HepG2 (cell line): Measurements from ENCODE around the gene GGT7. TPM values are rescaled to one million over a fixed set of nuclear protein-coding genes. Genes with fewer than 3 reads are reported as not detected.
A peak's percentile ranks its signal among the peaks of the same experiment; 100 is the strongest.

Experiments
- BORCS8-MEF2B ChIP-seq: sonication (generic); formaldehyde crosslinking; IDR thresholded peaks from 2 replicates; pipeline ENCODE4 v1.8.0; 2022; ENCODE audit warnings: mild to moderate bottlenecking, missing genetic modification reagents
- BRCA1 ChIP-seq: sonication (generic); formaldehyde crosslinking; IDR thresholded peaks from 2 replicates; pipeline ENCODE4 v1.4.0; 2020; ENCODE audit warnings: missing genetic modification reagents
- DMAP1 ChIP-seq: IDR thresholded peaks from 2 replicates; pipeline ENCODE4 v1.6.1; 2016
- FOSL1 ChIP-seq: sonication (generic); formaldehyde crosslinking; IDR thresholded peaks from 2 replicates; pipeline ENCODE4 v1.9.0; 2021; ENCODE audit warnings: missing genetic modification reagents, borderline replicate concordance
- HOXD1 ChIP-seq: sonication (generic); formaldehyde crosslinking; IDR thresholded peaks from 2 replicates; pipeline ENCODE4 v1.5.0; 2020; ENCODE audit warnings: missing genetic modification reagents
- KMT2A ChIP-seq: sonication (generic); formaldehyde crosslinking; IDR thresholded peaks from 2 replicates; pipeline ENCODE4 v1.4.0; 2020; ENCODE audit warnings: missing genetic modification reagents
- MYNN ChIP-seq: sonication (generic); formaldehyde crosslinking; IDR thresholded peaks from 2 replicates; pipeline ENCODE4 v1.4.0; 2020; ENCODE audit warnings: mild to moderate bottlenecking, low read depth, missing genetic modification reagents
- PCBP2 ChIP-seq: fragments of 200-400 bp; formaldehyde crosslinking; optimal IDR thresholded peaks from 2 replicates; pipeline ENCODE3; 2018; ENCODE audit warnings: low read length, low read depth; ENCODE audit not compliant: poor library complexity, severe bottlenecking
- PHB2 ChIP-seq: fragments of 450-650 bp; IDR thresholded peaks from 2 replicates; pipeline ENCODE4 v1.6.1; 2018; ENCODE audit not compliant: partially characterized antibody
- POGZ ChIP-seq: sonication (generic); formaldehyde crosslinking; IDR thresholded peaks from 2 replicates; pipeline ENCODE4 v1.4.0; 2020; ENCODE audit warnings: mild to moderate bottlenecking, missing genetic modification reagents
- POLR2AphosphoS5 ChIP-seq: IDR thresholded peaks from 2 replicates; pipeline ENCODE4 v1.6.1; 2012; ENCODE audit warnings: low read depth, low read length
- SP4 ChIP-seq: sonication (generic); formaldehyde crosslinking; IDR thresholded peaks from 2 replicates; pipeline ENCODE4 v1.8.1; 2023; ENCODE audit warnings: mild to moderate bottlenecking, missing genetic modification reagents
- SRSF1 ChIP-seq: fragments of 200-400 bp; formaldehyde crosslinking; optimal IDR thresholded peaks from 2 replicates; pipeline ENCODE3; 2017; ENCODE audit warnings: mild to moderate bottlenecking, low read depth, low read length, moderate library complexity
- TGIF2 ChIP-seq: IDR thresholded peaks from 2 replicates; pipeline ENCODE4 v1.6.1; 2016; ENCODE audit warnings: control low read depth, missing compliant biosample characterization
- ZBTB37 ChIP-seq: sonication (generic); formaldehyde crosslinking; IDR thresholded peaks from 2 replicates; pipeline ENCODE4 v1.4.0; 2020; ENCODE audit warnings: mild to moderate bottlenecking, missing genetic modification reagents
- ZBTB7A ChIP-seq: sonication (generic); formaldehyde crosslinking; IDR thresholded peaks from 2 replicates; pipeline ENCODE4 v1.8.0; 2022; ENCODE audit warnings: mild to moderate bottlenecking, missing genetic modification reagents
- ZFP1 ChIP-seq: IDR thresholded peaks from 2 replicates; pipeline ENCODE4 v1.6.1; 2016
- ZFP37 ChIP-seq: sonication (generic); formaldehyde crosslinking; IDR thresholded peaks from 2 replicates; pipeline ENCODE4 v1.4.0; 2020; ENCODE audit warnings: missing genetic modification reagents, borderline replicate concordance
- ZNF33A ChIP-seq: sonication (generic); formaldehyde crosslinking; IDR thresholded peaks from 2 replicates; pipeline ENCODE4 v1.5.1; 2020; ENCODE audit warnings: missing genetic modification reagents, mild to moderate bottlenecking, moderate library complexity, borderline replicate concordance
- ZNF501 ChIP-seq: sonication (generic); formaldehyde crosslinking; IDR thresholded peaks from 2 replicates; pipeline ENCODE4 v1.5.1; 2020; ENCODE audit warnings: mild to moderate bottlenecking, moderate library complexity, missing genetic modification reagents
- ZNF556 ChIP-seq: sonication (generic); formaldehyde crosslinking; IDR thresholded peaks from 2 replicates; pipeline ENCODE4 v1.4.0; 2020; ENCODE audit warnings: mild to moderate bottlenecking, missing genetic modification reagents, borderline replicate concordance
- polyA plus RNA-seq, 8 experiments: library from polyadenylated mRNA; depleted of rRNA in 3 of 8; stranded (reverse) in 7 of 8; unstranded in 1 of 8; fragments of >200 nt; fragmentation: Illumina TruSeq in 4 of 8; extraction: Trizol in 4 of 8; gene quantifications; 2 replicates each; pipeline versions ENCODE4 v1.2.1 to v1.2.3, GENCODE V29; 2011 to 2016; ENCODE audit warnings: low read depth in 4 of 8, missing spikeins in 1 of 8, mixed read lengths in 1 of 8; ENCODE audit not compliant: insufficient read depth in 1 of 8
- total RNA-seq, 5 experiments: library from RNA; depleted of rRNA; stranded (reverse); fragments of >200 nt; fragmentation: Illumina TruSeq; extraction: Trizol; gene quantifications; 2 replicates each; pipeline ENCODE4 v1.2.3, GENCODE V29; 2016; ENCODE audit warnings: low read depth in 1 of 5
- TF ChIP-seq, protein P1 (sequence below): sonication (generic); IDR thresholded peaks from 2 replicates; pipeline ENCODE4 v1.6.1; 2016; ENCODE audit warnings: low read depth, borderline replicate concordance
- TF ChIP-seq, protein P2 (sequence below): sonication (generic); formaldehyde crosslinking; IDR thresholded peaks from 2 replicates; pipeline ENCODE4 v1.5.0; 2020; ENCODE audit warnings: missing genetic modification reagents

Gene GGT7
- total and polyA plus RNA-seq, 2 of the 13 experiments (the other 11 are each of a cell fraction or from before 2014, with no cell fraction given), result 6.6 to 23.0 TPM

GRCh38 chr20:34875642-34876405 is 3.2 kb upstream of the GGT7 start (continued):
- TF ChIP-seq, protein P1, sequence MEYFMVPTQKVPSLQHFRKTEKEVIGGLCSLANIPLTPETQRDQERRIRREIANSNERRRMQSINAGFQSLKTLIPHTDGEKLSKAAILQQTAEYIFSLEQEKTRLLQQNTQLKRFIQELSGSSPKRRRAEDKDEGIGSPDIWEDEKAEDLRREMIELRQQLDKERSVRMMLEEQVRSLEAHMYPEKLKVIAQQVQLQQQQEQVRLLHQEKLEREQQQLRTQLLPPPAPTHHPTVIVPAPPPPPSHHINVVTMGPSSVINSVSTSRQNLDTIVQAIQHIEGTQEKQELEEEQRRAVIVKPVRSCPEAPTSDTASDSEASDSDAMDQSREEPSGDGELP, result peak; percentile 66; the same call in 1 of the 2 replicates
- TF ChIP-seq KMT2A (CRISPR knock-in tag), result no peak; the same call in 1 of the 2 replicates
- peak; percentile 50; the same call in 1 of the 2 replicates for TF ChIP-seq ZFP1
- no peak for TF ChIP-seq ZNF501 (CRISPR knock-in tag)
- TF ChIP-seq SRSF1, result peak; percentile 36
- TF ChIP-seq SP4 (CRISPR knock-in tag), result peak; percentile 100
- TF ChIP-seq MYNN (CRISPR knock-in tag), result peak; percentile 76; the same call in 1 of the 2 replicates
- peak; percentile 82; the same call in 1 of the 2 replicates for TF ChIP-seq TGIF2 (CRISPR knock-in tag)
- peak; percentile 52; the same call in 1 of the 2 replicates for TF ChIP-seq DMAP1 (CRISPR knock-in tag)
- no peak for TF ChIP-seq PHB2
- no peak for TF ChIP-seq ZNF33A
- TF ChIP-seq ZFP37 (CRISPR knock-in tag), result peak; percentile 52; the same call in 1 of the 2 replicates
- 0 out of 2 replicates have a peak, but pooled peaks have one; percentile 23 for TF ChIP-seq ZNF556 (CRISPR knock-in tag)
- TF ChIP-seq, protein P2, sequence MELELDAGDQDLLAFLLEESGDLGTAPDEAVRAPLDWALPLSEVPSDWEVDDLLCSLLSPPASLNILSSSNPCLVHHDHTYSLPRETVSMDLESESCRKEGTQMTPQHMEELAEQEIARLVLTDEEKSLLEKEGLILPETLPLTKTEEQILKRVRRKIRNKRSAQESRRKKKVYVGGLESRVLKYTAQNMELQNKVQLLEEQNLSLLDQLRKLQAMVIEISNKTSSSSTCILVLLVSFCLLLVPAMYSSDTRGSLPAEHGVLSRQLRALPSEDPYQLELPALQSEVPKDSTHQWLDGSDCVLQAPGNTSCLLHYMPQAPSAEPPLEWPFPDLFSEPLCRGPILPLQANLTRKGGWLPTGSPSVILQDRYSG (CRISPR knock-in tag), result no peak
- TF ChIP-seq BORCS8-MEF2B (CRISPR knock-in tag), result peak; percentile 70
- no peak for TF ChIP-seq FOSL1
- peak; percentile 3; the same call in 1 of the 2 replicates for TF ChIP-seq HOXD1 (CRISPR knock-in tag)
- TF ChIP-seq ZBTB37, result no peak
- TF ChIP-seq BRCA1 (CRISPR knock-in tag), result no peak
- TF ChIP-seq PCBP2, result no peak
- peak; percentile 85; the same call in 1 of the 2 replicates for TF ChIP-seq ZBTB7A (CRISPR knock-in tag)
- peak; percentile 44 for TF ChIP-seq POLR2AphosphoS5
- peak; percentile 36; the same call in 1 of the 2 replicates for TF ChIP-seq POGZ
